Neural progenitor cell (in vitro differentiated cells): ENCODE measurements around the gene CRACR2A. TPM values are rescaled to one million over a fixed set of nuclear protein-coding genes. Genes with fewer than 3 reads are reported as not detected.
A peak's percentile ranks its signal among the peaks of the same experiment; 100 is the strongest.

Experiments used
- DNase-seq: peaks from one replicate; pipeline ENCODE4 v3.0.0-alpha.2; 2016; ENCODE audit warnings: low spot score
- H2AFZ ChIP-seq: fragments of 200-600 bp; sonication (generic); replicated peaks from 2 replicates; pipeline ENCODE4 v1.6.1; 2016; ENCODE audit warnings: antibody characterized with exemption
- H3F3A ChIP-seq: fragments of 200-600 bp; sonication (generic); 2 replicates; pipeline ENCODE4 v1.6.1; 2016; ENCODE audit warnings: antibody characterized with exemption, low read depth
- H3K27ac ChIP-seq: fragments of 200-600 bp; sonication (generic); 2 replicates; pipeline ENCODE4 v1.5.1; 2016; ENCODE audit warnings: mild to moderate bottlenecking
- H3K27me3 ChIP-seq: fragments of 200-600 bp; sonication (generic); 2 replicates; pipeline ENCODE4 v1.6.1; 2016; ENCODE audit warnings: mild to moderate bottlenecking, moderate library complexity
- H3K36me3 ChIP-seq: fragments of 200-600 bp; sonication (generic); 2 replicates; pipeline ENCODE4 v1.5.1; 2016
- H3K4me1 ChIP-seq: fragments of 200-600 bp; sonication (generic); 2 replicates; pipeline ENCODE4 v1.6.1; 2016; ENCODE audit warnings: mixed run types
- H3K4me2 ChIP-seq: fragments of 200-600 bp; sonication (generic); 2 replicates; pipeline ENCODE4 v1.6.1; 2016
- H3K4me3 ChIP-seq: fragments of 200-600 bp; sonication (generic); 2 replicates; pipeline ENCODE4 v1.5.1; 2016
- H3K79me2 ChIP-seq: fragments of 200-600 bp; sonication (generic); 2 replicates; pipeline ENCODE4 v1.6.1; 2016; ENCODE audit warnings: low read depth
- H3K9ac ChIP-seq: fragments of 200-600 bp; sonication (generic); 2 replicates; pipeline ENCODE4 v1.6.1; 2016
- H3K9me3 ChIP-seq: fragments of 200-600 bp; sonication (generic); 2 replicates; pipeline ENCODE4 v1.5.1; 2016; ENCODE audit warnings: low read depth
- H4K20me1 ChIP-seq: fragments of 200-600 bp; sonication (generic); 2 replicates; pipeline ENCODE4 v1.6.1; 2016; ENCODE audit warnings: low read depth
- H3K27ac Mint-ChIP-seq: 3 replicates; pipeline ENCODE4 v1.8.0; 2021; ENCODE audit warnings: mixed read lengths
- H3K27me3 Mint-ChIP-seq: 2 replicates; pipeline ENCODE4 v1.8.0; 2022; ENCODE audit warnings: low read depth, mild to moderate bottlenecking, inconsistent platforms, moderate library complexity, mixed read lengths; ENCODE audit not compliant: insufficient read depth
- H3K36me3 Mint-ChIP-seq: 3 replicates; pipeline ENCODE4 v1.8.0; 2021; ENCODE audit warnings: mixed read lengths
- H3K4me1 Mint-ChIP-seq: 3 replicates; pipeline ENCODE4 v1.8.0; 2021; ENCODE audit warnings: mixed read lengths
- H3K4me3 Mint-ChIP-seq: 3 replicates; pipeline ENCODE4 v1.8.0; 2021; ENCODE audit warnings: mild to moderate bottlenecking, moderate library complexity, mixed read lengths
- H3K9me3 Mint-ChIP-seq: 3 replicates; pipeline ENCODE4 v1.8.0; 2020; ENCODE audit warnings: mixed read lengths
- EZH2 ChIP-seq: fragments of 200-600 bp; sonication (generic); IDR thresholded peaks from 2 replicates; pipeline ENCODE4 v1.6.1; 2017; ENCODE audit warnings: antibody characterized with exemption, mild to moderate bottlenecking, moderate library complexity
- EZH2phosphoT487 ChIP-seq: fragments of 200-600 bp; sonication (generic); IDR thresholded peaks from 2 replicates; pipeline ENCODE4 v1.6.1; 2017; ENCODE audit warnings: antibody characterized with exemption
- total RNA-seq: library from RNA; depleted of rRNA; stranded (reverse); fragments of >200 nt; gene quantifications from 2 replicates; pipeline ENCODE4 v1.2.3, GENCODE V29; 2015; ENCODE audit warnings: low replicate concordance
- TF ChIP-seq, protein P1 (sequence below): fragments of 200-600 bp; sonication (generic); IDR thresholded peaks from 2 replicates; pipeline ENCODE4 v1.5.1; 2017; ENCODE audit warnings: antibody characterized with exemption, mild to moderate bottlenecking

Gene CRACR2A, protein sequence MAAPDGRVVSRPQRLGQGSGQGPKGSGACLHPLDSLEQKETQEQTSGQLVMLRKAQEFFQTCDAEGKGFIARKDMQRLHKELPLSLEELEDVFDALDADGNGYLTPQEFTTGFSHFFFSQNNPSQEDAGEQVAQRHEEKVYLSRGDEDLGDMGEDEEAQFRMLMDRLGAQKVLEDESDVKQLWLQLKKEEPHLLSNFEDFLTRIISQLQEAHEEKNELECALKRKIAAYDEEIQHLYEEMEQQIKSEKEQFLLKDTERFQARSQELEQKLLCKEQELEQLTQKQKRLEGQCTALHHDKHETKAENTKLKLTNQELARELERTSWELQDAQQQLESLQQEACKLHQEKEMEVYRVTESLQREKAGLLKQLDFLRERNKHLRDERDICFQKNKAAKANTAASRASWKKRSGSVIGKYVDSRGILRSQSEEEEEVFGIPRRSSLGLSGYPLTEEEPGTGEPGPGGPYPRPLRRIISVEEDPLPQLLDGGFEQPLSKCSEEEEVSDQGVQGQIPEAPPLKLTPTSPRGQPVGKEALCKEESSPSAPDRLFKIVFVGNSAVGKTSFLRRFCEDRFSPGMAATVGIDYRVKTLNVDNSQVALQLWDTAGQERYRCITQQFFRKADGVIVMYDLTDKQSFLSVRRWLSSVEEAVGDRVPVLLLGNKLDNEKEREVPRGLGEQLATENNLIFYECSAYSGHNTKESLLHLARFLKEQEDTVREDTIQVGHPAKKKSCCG
- 0.06 and 1.1 TPM in 2 replicates for total RNA-seq

DNA sequence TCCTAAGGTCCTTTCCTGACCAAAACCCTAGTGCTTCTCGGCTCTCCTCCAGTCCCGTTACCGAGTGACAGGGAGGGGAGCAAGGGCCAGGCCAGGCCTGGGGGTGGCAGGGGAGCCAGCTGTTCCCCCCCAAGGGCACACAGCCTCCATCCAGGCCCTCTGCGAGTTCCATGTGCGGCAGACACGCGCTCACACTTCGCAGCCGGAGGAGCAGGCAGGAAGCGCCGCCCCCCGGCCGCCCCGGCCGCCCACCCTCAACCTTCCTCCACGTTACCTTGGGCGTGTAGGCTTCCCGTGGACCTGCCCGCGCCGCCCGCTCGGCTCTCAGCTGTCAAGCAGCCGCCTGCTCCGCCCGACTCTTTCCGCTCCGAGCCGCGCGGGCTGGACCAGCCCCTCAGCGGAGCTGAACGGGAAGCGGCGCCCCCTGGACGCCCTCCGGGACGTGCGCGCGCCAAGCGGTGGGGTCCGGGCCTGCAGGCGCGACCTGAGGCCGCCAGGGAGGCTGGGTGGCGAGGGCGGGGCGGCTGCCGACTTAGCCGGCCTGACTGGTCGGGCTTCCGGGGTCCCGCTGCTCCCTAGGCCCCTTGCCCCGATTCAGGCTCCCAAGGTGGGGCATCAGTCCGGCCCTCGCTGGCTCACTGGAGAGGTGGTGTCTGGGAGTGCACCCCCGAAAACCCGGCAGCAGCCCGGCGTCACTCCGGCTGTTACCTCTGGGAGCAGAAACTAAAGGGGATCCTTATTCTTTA lies at the start of gene CRACR2A:
TSS of gene CRACR2A (minus strand) at position 369 of the 746 bp plus-strand sequence. CDS start 56,110 bp downstream, outside the sequence.
- no peaks in the 10 kb centered on the region for H3K9me3 ChIP-seq
- Mint-ChIP-seq H3K4me1 (peaks cover 14% of the 10 kb centered on the region), H3K4me3 (peak within 1 kb of the TSS; percentile 74), H3K27ac (peak within 1 kb of the TSS; percentile 7), H3K36me3 (no peaks in the 10 kb centered on the region), H3K9me3 (no peaks in the 10 kb centered on the region), H3K27me3 (peaks cover 19% of the 10 kb centered on the region)
- H3K36me3 ChIP-seq = no peaks in the 10 kb centered on the region
- H3K4me1 ChIP-seq = peaks cover 8% of the 10 kb centered on the region
- H3K4me2 ChIP-seq = peak within 1 kb of the TSS; percentile 75
- peaks cover 22% of the 10 kb centered on the region for H3K27me3 ChIP-seq
- peak; percentile 94 for DNase-seq
- H4K20me1 ChIP-seq = no peaks in the 10 kb centered on the region
- peak within 1 kb of the TSS; percentile 40 for H3K4me3 ChIP-seq
- peak; percentile 56 for TF ChIP-seq EZH2
- TF ChIP-seq, protein P1, sequence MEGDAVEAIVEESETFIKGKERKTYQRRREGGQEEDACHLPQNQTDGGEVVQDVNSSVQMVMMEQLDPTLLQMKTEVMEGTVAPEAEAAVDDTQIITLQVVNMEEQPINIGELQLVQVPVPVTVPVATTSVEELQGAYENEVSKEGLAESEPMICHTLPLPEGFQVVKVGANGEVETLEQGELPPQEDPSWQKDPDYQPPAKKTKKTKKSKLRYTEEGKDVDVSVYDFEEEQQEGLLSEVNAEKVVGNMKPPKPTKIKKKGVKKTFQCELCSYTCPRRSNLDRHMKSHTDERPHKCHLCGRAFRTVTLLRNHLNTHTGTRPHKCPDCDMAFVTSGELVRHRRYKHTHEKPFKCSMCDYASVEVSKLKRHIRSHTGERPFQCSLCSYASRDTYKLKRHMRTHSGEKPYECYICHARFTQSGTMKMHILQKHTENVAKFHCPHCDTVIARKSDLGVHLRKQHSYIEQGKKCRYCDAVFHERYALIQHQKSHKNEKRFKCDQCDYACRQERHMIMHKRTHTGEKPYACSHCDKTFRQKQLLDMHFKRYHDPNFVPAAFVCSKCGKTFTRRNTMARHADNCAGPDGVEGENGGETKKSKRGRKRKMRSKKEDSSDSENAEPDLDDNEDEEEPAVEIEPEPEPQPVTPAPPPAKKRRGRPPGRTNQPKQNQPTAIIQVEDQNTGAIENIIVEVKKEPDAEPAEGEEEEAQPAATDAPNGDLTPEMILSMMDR = peak; percentile 75
- TF ChIP-seq EZH2phosphoT487 = no peak
- no peak within 1 kb of the TSS for H3K27ac ChIP-seq
- peak within 1 kb of the TSS; percentile 84 for H2AFZ ChIP-seq
- H3F3A ChIP-seq = peaks cover 7% of the 10 kb centered on the region
- no peak within 1 kb of the TSS for H3K9ac ChIP-seq
- no peaks in the 10 kb centered on the region for H3K79me2 ChIP-seq

DNA sequence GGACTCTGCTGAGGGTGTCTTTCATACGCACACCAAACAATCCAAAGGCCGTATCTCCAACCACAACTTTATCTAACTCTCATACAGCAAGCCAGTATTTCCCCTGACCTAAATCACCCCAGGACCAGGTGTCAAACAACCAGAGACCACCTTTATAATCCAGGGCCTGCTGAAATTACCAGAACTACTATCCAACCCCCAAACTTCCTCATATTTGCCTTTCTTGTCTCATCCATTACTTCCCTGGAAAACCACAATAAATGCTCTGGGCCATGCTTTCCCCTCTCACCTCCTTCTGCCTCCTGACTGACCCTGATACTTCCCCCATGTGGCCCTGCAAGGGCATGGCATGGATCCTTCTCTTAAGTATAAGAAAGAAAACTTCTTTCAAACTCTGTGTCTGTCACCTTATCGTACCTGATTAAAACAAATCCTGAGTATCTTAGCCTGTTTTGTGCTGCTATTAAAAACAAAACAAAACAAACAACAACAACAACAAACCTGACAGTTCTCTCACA lies 44.7 kb upstream of the CRACR2A start:
- TF ChIP-seq, protein P1 = peak; percentile 23
- TF ChIP-seq EZH2phosphoT487 = no peak
- Histone ChIP-seq H3K4me2 (no peak overlapping the region), H3K79me2 (no peaks in the 10 kb centered on the region), H3K9me3 (no peaks in the 10 kb centered on the region), H3K9ac (no peak overlapping the region), H3K4me1 (no peaks in the 10 kb centered on the region), H3K4me3 (no peak overlapping the region), H4K20me1 (no peaks in the 10 kb centered on the region), H3F3A (no peaks in the 10 kb centered on the region), H3K36me3 (no peaks in the 10 kb centered on the region), H3K27me3 (no peaks in the 10 kb centered on the region), H3K27ac (no peak overlapping the region), H2AFZ (no peak overlapping the region)
- Mint-ChIP-seq H3K4me3 (no peak overlapping the region), H3K9me3 (no peaks in the 10 kb centered on the region), H3K27me3 (no peaks in the 10 kb centered on the region), H3K4me1 (no peaks in the 10 kb centered on the region), H3K27ac (no peak overlapping the region), H3K36me3 (no peaks in the 10 kb centered on the region)
- no peak for DNase-seq

DNA sequence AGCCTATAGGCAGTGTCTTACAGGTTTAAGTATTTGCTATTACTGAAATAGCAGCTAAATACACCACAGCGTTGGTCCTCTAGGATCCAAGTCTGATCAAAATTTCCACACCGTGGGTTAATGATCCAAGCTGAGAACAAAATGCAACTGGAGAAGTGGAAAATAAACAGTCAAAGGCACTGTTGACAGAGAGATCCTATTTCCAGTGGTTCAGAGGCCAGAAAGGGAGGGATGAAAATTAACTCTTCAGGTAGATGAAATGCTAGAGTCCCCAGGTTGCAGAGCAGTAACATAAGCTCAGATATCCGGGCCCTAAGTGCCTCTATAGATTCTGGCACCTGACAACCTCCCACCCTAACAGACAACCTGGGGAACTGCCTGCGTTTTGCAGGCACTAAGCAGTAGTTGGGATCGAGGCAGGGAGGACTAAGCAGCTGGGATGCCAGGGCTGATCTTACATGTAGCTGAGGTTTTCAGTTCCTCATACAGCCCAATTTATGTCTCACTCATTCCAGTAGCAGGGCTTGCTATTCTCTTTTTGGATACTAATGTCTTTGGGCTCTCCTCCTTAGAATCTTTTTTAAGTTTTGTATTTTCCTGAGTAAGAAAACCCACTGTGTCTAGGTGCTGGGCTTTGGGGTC lies 42.7 kb upstream of the CRACR2A start:
- Mint-ChIP-seq H3K4me3 (no peak overlapping the region), H3K36me3 (no peaks in the 10 kb centered on the region), H3K27ac (no peak overlapping the region), H3K4me1 (peaks cover 6% of the 10 kb centered on the region), H3K9me3 (no peaks in the 10 kb centered on the region), H3K27me3 (no peaks in the 10 kb centered on the region)
- Histone ChIP-seq H3K4me3 (no peak overlapping the region), H3K4me1 (no peaks in the 10 kb centered on the region), H3K9ac (no peak overlapping the region), H3K79me2 (no peaks in the 10 kb centered on the region), H3K4me2 (no peak overlapping the region), H3K36me3 (no peaks in the 10 kb centered on the region), H3K27me3 (no peaks in the 10 kb centered on the region), H3K27ac (no peak overlapping the region), H2AFZ (no peak overlapping the region), H4K20me1 (no peaks in the 10 kb centered on the region), H3F3A (peaks cover under 1% of the 10 kb centered on the region), H3K9me3 (no peaks in the 10 kb centered on the region)
- TF ChIP-seq, protein P1 = no peak
- TF ChIP-seq EZH2phosphoT487 (no peak), EZH2 (no peak)
- DNase-seq = no peak
